ENCODE data around the gene RGS18. TPM values are rescaled to one million over a fixed set of nuclear protein-coding genes. Genes with fewer than 3 reads are reported as not detected.

Gene RGS18
- total RNA-seq, 4 donors from 2014 or later, result 0.47 to 3.8 (median 2.1) TPM

DNA sequence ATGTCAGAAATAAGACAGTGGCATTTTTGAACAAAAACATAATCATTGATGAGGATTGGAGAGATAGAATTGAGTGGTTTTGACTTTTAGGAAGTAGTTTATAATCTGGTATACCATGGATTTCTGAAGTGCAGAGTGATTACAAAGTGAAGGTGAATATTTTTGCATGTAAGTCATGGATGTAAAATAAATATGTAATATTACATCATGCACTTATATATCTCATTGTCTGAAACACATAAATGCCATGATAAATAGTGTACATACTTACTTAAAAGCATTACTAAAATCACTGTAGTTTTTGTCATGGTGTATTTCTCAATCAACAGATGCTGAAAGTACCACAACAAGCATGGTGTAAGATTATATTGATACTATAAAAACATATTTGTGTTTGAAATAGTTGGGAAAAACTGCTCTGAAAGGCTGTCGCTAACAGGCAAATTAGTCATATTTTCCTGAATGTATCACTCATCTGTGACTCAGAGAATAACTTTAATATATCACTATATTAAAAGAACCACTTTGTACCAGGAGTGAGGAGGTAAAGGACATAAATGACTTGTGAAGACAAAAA lies 24.8 kb upstream of the RGS18 start:
- no peak for ATAC-seq
- no peaks in the 10 kb centered on the region for H3K27me3 ChIP-seq
- no peaks in the 10 kb centered on the region for H3K36me3 ChIP-seq
- no peaks in the 10 kb centered on the region for H3K9me3 ChIP-seq
- no peak overlapping the region for H3K4me3 ChIP-seq
- H3K27ac ChIP-seq, result no peak overlapping the region
- TF ChIP-seq POLR2A (IDR thresholded peaks at IDR 0.05) (no peak), CTCF (IDR thresholded peaks at IDR 0.05) (no peak), POLR2AphosphoS5 (IDR thresholded peaks at IDR 0.05) (no peak)
- 58 to 89% methylated on average over 1 of the region's 1 CpG for WGBS, 2 donors (ENCODE audit: low coverage in 1 of 2)
- H3K4me1 ChIP-seq, result no peaks in the 10 kb centered on the region

DNA sequence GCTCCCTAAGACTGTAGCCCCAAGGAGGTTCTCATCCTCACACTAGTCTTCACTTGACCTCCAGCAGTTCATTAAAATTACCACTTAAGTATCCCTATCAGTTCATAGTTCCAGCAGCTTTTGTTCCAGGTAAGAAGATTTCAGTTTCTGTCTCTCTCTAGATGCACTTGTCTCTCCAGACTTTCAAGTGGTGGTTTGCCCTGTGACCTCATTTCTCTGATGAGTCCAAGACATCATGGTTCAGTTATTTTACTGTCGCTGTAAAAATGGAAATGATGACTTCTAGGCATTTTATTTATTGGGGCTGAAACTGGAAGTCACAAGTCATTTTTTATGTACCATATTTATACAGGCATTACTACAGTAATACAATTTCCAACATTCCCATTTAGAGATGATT lies 17.9 kb upstream of the RGS18 start:
- Histone ChIP-seq H3K9me3 (no peaks in the 10 kb centered on the region), H3K4me1 (no peaks in the 10 kb centered on the region), H3K4me3 (no peak overlapping the region), H3K27ac (no peak overlapping the region), H3K27me3 (no peaks in the 10 kb centered on the region), H3K36me3 (no peaks in the 10 kb centered on the region)
- no peak for TF ChIP-seq POLR2AphosphoS5 (IDR thresholded peaks at IDR 0.05)
- WGBS, 2 donors (ENCODE audit: low coverage in 1 of 2), result 90 to 93% methylated on average over 1 of the region's 1 CpG
- no peak for ATAC-seq

- Histone ChIP-seq H3K27ac (no peak overlapping the region), H3K9me3 (no peaks in the 10 kb centered on the region), H3K36me3 (no peaks in the 10 kb centered on the region), H3K4me1 (no peaks in the 10 kb centered on the region), H3K27me3 (no peaks in the 10 kb centered on the region), H3K4me3 (no peak overlapping the region)
- no peak for ATAC-seq
- TF ChIP-seq CTCF (IDR thresholded peaks at IDR 0.05), result no peak
- no peak for TF ChIP-seq EP300 (IDR thresholded peaks at IDR 0.05)
- TF ChIP-seq POLR2A (IDR thresholded peaks at IDR 0.05), result no peak
- TF ChIP-seq POLR2AphosphoS5 (IDR thresholded peaks at IDR 0.05), result no peak
- 21 to 71% methylated on average over 1 to 3 of the region's 3 CpGs for WGBS, 2 donors (ENCODE audit: low coverage in 1 of 2)
Observed at GRCh38 chr1:192147221-192147620, 11.0 kb upstream of the RGS18 start.

- Histone ChIP-seq H3K4me3 (no peak overlapping the region), H3K36me3 (no peaks in the 10 kb centered on the region), H3K27ac (no peak overlapping the region), H3K27me3 (no peaks in the 10 kb centered on the region), H3K9me3 (no peaks in the 10 kb centered on the region), H3K4me1 (no peaks in the 10 kb centered on the region)
- WGBS, 2 donors (ENCODE audit: low coverage in 1 of 2), result 88% methylated on average over 1 of the region's 1 CpG; no CpG with 5 or more reads in 1 of the 2 donors
- ATAC-seq, result no peak
- TF ChIP-seq POLR2A (IDR thresholded peaks at IDR 0.05) (no peak), CTCF (IDR thresholded peaks at IDR 0.05) (no peak), EP300 (IDR thresholded peaks at IDR 0.05) (no peak), POLR2AphosphoS5 (IDR thresholded peaks at IDR 0.05) (no peak)
Observed at GRCh38 chr1:192147696-192148095, 10.6 kb upstream of the RGS18 start.

DNA sequence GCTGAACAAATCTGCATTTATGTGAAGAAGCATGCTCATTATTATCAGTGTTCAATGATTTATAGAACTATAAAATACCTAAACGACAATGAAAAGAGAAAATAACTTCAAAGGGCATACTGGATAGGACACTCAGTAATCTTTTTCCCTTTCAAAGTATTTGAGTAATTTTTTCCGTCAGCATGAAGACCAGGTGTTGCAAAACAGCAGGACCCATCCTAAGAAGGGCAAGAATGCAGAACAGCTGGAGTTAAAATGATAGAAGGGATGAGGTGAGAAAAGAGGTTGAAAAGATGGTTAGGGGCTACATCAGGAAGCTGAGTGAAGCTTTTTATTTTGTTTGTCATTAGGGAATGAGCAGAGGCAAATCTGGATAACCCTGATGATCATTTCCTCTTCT lies 7.1 kb upstream of the RGS18 start:
- 70 to 79% methylated on average over 2 of the region's 2 CpGs for WGBS, 2 donors (ENCODE audit: low coverage in 1 of 2)
- no peaks in the 10 kb centered on the region for H3K9me3 ChIP-seq
- H3K4me3 ChIP-seq, result no peak overlapping the region
- H3K4me1 ChIP-seq, result no peaks in the 10 kb centered on the region
- TF ChIP-seq POLR2AphosphoS5 (IDR thresholded peaks at IDR 0.05), result no peak
- TF ChIP-seq CTCF (IDR thresholded peaks at IDR 0.05), result no peak
- no peak for TF ChIP-seq EP300 (IDR thresholded peaks at IDR 0.05)
- TF ChIP-seq POLR2A (IDR thresholded peaks at IDR 0.05), result no peak
- ATAC-seq, result no peak
- no peaks in the 10 kb centered on the region for H3K36me3 ChIP-seq
- H3K27ac ChIP-seq, result no peak overlapping the region
- H3K27me3 ChIP-seq, result no peaks in the 10 kb centered on the region

Measured in gastroesophageal sphincter (tissue), 4 donors.